HFF-Myc (cell line): ENCODE data around the gene MADCAM1.

Experiments
- DNase-seq: peaks from one replicate; pipeline ENCODE4 v3.0.0-alpha.2; 2011; ENCODE audit warnings: low read depth; ENCODE audit errors: extremely low read depth
- H3K4me3 ChIP-seq: replicated peaks from 2 replicates; pipeline ENCODE4 v1.5.1; 2011; ENCODE audit warnings: low read depth, mild to moderate bottlenecking, control low read depth, low read length
- TF ChIP-seq, protein P1 (sequence below): IDR thresholded peaks from 2 replicates; pipeline ENCODE4 v1.5.1; 2012; ENCODE audit warnings: mild to moderate bottlenecking, low read depth, low read length, control low read depth; ENCODE audit errors: missing control alignments

The MADCAM1 gene

DNA sequence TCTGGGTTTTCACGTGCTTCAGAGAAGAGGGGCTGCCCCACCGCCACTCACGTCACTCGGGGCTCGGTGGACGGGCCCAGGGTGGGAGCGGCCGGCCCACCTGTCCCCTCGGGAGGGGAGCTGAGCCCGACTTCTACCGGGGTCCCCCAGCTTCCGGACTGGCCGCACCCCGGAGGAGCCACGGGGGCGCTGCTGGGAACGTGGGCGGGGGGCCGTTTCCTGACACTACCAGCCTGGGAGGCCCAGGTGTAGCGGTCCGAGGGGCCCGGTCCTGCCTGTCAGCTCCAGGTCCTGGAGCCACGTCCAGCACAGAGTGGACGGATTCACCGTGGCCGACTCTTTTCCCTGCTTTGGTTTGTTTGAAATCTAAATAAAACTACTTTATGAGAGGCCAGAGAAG lies 45.4 kb downstream of the MADCAM1 start:
- TF ChIP-seq, protein P1, sequence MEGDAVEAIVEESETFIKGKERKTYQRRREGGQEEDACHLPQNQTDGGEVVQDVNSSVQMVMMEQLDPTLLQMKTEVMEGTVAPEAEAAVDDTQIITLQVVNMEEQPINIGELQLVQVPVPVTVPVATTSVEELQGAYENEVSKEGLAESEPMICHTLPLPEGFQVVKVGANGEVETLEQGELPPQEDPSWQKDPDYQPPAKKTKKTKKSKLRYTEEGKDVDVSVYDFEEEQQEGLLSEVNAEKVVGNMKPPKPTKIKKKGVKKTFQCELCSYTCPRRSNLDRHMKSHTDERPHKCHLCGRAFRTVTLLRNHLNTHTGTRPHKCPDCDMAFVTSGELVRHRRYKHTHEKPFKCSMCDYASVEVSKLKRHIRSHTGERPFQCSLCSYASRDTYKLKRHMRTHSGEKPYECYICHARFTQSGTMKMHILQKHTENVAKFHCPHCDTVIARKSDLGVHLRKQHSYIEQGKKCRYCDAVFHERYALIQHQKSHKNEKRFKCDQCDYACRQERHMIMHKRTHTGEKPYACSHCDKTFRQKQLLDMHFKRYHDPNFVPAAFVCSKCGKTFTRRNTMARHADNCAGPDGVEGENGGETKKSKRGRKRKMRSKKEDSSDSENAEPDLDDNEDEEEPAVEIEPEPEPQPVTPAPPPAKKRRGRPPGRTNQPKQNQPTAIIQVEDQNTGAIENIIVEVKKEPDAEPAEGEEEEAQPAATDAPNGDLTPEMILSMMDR = no peak
- DNase-seq = no peak
- no peak overlapping the region for H3K4me3 ChIP-seq

DNA sequence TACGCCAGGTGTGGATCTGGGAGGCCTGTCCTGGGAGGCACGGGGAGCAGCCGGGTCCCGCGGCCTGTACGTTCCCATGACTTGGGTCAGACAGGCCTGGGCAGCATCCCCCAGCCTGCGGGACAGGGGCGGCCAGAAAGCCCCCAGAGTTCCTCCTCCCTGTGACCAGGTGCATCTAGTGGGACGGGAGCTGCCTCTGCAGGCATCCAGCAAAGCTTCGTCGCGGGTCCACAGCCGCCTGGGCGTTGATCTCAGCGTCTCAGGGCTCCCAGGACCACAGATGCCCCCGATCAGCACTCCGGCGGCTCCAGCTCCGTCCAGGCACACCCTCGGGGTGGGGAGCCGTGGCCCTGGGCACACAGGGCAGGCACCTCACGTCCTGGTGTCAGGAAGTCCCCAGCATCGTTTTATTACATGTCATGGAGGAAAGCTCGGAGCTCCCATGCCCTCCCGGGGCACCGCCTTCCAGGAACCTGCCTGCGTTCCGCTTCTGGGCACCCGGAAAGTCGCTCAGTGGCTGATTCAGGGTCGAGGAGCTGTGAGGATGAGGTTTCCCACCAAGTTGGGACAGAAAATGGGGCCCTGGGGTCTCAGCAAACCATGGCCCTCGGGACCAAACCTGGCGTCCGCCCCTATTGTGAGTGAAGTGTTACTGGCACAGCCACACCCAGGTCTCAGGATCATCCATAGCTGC lies 46.0 kb downstream of the MADCAM1 start:
- no peak for DNase-seq
- TF ChIP-seq, protein P1 = no peak
- no peak overlapping the region for H3K4me3 ChIP-seq

DNA sequence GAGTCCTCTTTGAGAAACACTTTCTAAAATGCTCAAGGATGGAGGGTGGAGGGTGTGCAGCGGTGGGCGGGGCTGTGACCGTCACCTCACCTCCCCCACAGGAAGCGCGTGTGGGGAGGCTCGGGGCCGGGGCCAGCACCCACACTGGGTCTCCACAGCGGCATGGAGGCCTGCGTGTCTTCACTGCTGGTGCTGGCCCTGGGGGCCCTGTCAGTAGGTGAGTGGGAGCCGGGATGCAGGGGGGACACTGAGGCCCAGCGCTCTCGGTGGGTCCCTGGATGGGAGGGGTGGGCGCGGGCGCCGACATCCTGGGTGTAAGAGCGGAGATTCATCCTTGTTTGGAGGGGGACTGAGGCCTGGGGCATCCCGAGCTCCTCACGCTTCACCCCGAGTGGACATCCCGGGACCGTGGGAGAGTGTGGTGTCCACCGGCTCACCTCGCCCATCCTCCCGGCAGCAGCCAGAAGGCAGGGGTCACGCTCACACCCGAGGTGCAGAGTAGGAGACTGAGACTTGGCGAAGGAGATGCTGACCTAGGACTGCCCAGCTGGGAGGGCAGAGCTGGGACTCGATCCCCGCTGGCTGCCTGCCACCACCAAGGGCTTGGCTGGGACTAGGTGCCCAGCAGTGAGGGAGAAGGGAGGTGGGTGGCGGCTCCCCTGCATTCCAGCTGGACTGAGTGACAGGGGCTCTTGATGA lies 47.8 kb downstream of the MADCAM1 start, which contains the start of gene GZMM:
Gene GZMM (plus strand): TSS at position 144 of the 699 bp plus-strand sequence. CDS start 19 bp downstream, at position 163.
- H3K4me3 ChIP-seq = no peak within 1 kb of the TSS
- TF ChIP-seq, protein P1 = no peak
- DNase-seq = no peak

DNA sequence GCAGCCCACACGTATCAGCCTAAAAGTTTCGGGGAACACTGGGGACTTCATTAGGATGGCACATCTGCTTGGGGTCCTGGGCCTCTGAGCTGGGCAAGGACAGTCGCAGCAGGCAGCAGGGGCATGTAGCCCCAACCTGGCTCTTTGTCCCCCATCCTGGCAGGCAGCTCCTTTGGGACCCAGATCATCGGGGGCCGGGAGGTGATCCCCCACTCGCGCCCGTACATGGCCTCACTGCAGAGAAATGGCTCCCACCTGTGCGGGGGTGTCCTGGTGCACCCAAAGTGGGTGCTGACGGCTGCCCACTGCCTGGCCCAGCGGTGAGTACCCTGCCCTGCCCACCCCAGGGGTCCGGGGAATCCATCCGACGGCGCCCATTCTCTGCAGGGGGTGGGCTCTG lies 50.8 kb downstream of the MADCAM1 start:
- no peak for DNase-seq
- H3K4me3 ChIP-seq = no peak overlapping the region
- TF ChIP-seq, protein P1 = no peak

DNA sequence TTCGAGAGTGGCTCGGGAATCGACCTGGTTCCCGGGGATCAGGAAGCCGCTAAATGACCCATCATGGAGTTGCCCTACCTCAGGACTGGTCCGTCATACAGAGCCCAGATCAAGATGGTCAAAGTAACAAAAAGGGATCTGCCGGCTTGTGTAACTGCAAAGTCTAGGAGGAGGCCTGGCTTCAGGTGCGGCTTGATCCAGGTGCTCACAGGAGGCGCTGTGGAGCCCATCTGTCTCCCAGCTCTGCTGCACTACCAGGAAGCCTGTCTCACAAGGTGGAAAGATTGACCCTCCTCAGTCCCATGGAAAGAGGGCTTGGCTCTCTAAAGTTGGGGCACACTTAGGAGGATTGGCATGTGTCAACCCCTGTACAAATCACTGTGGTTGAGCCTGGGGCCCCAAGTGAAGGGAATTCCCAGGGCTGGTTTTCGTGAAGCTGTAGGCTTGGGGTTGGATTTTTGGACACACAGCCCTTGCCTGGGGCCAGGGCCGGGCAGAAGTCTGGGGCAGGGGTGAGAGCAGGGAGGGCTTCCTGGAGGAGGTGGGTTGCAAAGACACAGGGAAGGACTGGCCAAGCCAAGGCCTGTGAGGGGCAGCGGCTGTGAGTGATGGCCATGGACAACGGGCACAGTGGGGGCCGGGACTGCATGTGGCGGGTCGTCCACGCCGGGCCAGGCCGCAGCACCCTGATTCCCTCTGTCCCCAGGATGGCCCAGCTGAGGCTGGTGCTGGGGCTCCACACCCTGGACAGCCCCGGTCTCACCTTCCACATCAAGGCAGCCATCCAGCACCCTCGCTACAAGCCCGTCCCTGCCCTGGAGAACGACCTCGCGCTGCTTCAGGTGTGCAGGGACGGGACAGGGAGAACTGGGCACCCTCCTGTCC lies 51.8 kb downstream of the MADCAM1 start:
- TF ChIP-seq, protein P1 = no peak
- H3K4me3 ChIP-seq = no peak overlapping the region
- DNase-seq = no peak

DNA sequence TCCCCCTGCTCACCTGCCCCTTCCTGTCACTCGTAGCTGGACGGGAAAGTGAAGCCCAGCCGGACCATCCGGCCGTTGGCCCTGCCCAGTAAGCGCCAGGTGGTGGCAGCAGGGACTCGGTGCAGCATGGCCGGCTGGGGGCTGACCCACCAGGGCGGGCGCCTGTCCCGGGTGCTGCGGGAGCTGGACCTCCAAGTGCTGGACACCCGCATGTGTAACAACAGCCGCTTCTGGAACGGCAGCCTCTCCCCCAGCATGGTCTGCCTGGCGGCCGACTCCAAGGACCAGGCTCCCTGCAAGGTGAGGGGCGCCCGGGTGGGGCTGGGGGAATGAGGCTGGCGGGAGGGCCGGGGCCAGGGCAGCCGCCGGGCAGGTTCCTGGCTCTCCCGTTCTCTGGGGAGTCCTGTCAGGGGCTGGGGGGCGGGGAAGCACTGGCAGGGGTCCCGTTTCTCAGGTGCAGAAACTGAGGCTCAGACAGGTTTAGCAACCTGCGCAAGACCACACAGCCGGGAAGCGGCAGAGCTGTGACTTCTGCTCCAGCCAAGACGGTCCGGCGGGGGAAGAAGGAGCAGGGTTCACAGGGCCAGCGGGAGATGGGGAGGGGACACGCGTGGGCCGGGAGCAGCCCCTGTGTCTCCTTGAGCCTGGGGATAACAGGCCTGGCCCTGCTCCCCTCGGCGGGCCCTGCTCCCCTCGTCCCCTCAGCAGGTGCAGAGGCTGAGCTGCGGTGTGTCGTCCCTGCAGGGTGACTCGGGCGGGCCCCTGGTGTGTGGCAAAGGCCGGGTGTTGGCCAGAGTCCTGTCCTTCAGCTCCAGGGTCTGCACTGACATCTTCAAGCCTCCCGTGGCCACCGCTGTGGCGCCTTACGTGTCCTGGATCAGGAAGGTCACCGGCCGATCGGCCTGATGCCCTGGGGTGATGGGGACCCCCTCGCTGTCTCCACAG lies 52.9 kb downstream of the MADCAM1 start:
- TF ChIP-seq, protein P1 = no peak
- H3K4me3 ChIP-seq = no peak overlapping the region
- no peak for DNase-seq
